22Rv1 (cell line): Measurements from ENCODE around the gene TMEM8B.

Experiments
- H3K27ac ChIP-seq: fragments of 450-650 bp; 2 replicates; pipeline ENCODE4 v1.5.1; 2017
- ZFX ChIP-seq: fragments of 450-650 bp; IDR thresholded peaks from 2 replicates; pipeline ENCODE4 v1.6.1; 2017; ENCODE audit warnings: antibody characterized with exemption, borderline replicate concordance
- TF ChIP-seq, protein P1 (sequence below): fragments of 450-650 bp; IDR thresholded peaks from 2 replicates; pipeline ENCODE4 v1.5.1; 2017; ENCODE audit warnings: mild to moderate bottlenecking

Gene TMEM8B

DNA sequence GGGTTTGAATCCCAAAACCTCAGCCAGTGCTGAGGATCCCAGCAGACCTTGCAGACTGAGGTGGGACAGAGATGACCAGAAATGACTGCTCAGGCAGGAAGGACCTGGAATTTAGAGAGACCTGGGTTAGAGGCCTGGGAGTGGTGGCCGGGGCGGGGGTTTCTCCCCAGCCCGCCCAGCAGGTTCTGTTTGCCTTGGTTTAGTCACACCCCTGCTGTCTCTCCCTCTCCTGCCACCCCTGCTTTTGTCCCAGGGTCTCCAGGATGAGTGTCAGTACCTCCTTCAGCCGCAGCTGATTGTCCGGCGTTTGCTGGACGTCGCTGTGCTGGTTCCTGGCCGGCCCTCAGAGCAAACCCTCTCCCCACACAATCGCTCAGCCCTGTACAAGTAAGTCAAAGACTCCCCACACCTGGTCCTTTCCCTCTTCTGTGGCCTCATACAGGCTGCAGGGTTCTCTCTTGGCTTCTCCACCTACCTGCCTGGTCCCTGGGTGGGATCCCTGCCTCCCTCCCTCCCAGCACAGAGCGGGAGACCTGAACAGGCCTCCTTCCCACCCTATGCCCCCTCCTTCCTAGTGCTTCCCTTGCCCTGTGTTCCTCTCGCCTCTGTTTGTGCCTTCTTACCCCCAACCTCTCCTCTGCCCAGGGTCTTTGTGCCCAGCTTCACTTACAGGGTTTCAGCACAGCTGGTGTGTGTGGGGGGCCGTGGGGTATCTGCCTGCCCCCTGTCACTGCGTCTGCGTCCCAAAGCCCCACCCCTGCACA, 12.0 kb downstream of the TMEM8B start:
- H3K27ac ChIP-seq = no peak overlapping the region
- TF ChIP-seq, protein P1, sequence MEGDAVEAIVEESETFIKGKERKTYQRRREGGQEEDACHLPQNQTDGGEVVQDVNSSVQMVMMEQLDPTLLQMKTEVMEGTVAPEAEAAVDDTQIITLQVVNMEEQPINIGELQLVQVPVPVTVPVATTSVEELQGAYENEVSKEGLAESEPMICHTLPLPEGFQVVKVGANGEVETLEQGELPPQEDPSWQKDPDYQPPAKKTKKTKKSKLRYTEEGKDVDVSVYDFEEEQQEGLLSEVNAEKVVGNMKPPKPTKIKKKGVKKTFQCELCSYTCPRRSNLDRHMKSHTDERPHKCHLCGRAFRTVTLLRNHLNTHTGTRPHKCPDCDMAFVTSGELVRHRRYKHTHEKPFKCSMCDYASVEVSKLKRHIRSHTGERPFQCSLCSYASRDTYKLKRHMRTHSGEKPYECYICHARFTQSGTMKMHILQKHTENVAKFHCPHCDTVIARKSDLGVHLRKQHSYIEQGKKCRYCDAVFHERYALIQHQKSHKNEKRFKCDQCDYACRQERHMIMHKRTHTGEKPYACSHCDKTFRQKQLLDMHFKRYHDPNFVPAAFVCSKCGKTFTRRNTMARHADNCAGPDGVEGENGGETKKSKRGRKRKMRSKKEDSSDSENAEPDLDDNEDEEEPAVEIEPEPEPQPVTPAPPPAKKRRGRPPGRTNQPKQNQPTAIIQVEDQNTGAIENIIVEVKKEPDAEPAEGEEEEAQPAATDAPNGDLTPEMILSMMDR = no peak
- TF ChIP-seq ZFX = no peak

DNA sequence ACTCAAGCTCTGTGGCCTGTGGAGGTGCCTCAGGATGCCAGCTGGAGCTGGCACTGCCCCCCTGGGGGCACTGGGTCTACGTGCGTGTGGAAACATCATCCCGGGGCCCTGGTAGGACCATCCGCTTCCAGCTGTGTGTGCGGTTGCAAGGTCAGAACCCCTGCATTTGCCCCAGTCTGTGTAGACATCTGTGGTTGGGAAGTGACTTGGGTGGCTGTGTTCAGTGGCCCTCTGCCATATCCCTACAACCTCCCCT, 12.5 kb downstream of the TMEM8B start:
- H3K27ac ChIP-seq = no peak overlapping the region
- no peak for TF ChIP-seq ZFX
- TF ChIP-seq, protein P1 = no peak

DNA sequence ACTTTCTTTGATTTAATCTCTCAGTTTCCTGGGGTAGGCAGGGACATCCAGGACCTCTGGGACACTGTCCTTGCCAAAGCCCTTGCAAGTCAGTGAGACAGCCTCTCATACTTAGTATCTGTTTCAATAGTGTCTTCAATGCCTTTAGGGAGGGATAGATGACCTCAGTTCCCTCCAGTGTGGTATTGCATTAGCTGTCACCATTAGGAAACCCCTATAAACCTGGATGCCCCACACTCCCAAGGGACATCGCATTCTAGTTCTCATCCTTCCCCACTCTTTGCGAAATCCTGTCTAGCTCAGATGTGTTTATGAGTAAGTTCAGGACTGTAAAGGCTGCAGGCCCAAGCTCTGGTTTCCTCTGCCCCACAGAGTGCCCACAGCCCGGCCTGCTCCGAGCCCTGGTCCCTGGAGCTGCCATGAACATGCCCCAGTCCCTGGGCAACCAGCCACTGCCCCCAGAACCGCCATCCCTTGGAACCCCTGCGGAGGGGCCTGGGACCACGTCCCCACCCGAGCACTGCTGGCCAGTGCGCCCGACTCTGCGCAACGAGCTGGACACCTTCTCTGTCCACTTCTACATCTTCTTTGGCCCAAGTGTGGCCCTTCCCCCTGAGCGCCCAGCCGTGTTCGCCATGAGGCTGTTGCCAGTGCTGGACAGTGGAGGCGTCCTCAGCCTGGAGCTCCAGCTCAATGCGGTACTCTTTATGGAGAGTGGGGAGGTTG, 13.2 kb downstream of the TMEM8B start:
- no peak for TF ChIP-seq ZFX
- TF ChIP-seq, protein P1 = no peak
- H3K27ac ChIP-seq = no peak overlapping the region

DNA sequence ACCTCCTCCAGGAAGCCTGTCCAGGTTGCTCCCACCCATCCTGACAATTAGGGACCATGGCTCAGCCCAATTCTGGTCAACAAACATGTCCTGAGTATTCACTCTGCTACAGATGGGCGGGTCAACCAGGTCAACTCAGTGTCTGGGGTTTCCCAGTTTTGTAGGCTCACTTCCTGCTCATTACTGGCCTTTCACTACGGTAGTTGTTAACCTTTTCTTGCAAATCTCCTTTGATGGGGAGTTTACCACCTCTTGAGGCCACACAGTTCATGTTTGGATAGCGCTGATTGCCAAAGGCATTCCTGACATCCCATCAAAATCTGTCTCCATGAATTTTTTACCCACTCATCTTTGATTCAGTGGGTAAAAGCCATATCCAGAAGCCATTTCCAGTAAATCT, 13.8 kb downstream of the TMEM8B start:
- TF ChIP-seq, protein P1 = no peak
- no peak for TF ChIP-seq ZFX
- H3K27ac ChIP-seq = peak overlapping the region; percentile 89; the same call in 1 of the 2 replicates

DNA sequence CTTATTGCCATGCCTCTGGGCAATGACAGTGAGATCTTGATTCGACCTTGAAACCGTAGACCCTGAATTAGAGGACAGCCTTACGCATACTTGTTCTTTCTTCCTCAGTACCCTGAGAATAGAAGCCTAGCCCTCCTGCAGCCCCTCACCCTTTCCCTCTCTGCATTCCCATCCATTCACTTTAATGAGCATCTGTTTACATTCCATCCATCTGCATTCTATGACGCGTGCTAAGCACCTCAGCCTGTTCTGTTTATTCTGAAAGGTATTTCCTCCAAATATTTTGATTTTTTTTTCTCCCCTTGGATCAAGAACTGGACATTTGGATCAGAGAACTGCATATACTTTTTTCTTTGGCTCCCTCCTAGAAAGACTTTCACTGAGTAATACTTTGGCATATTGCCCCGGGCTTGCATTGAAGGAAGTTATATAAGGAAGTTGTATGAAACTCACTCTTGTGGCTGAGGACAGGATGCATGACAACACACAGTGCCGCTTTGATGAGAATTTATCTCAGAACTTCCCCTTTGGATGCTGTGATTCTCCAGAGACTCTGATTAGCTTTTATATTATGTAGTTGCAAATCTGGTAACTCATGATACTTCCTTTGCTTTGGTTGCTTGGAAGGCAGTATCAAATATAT, 15.7 kb downstream of the TMEM8B start:
- TF ChIP-seq ZFX = no peak
- TF ChIP-seq, protein P1 = no peak
- H3K27ac ChIP-seq = peak overlapping the region; percentile 89

GRCh38 chr9:35845824-35846771, 17.1 kb downstream of the TMEM8B start:
- H3K27ac ChIP-seq = peak overlapping the region; percentile 89
- TF ChIP-seq ZFX = no peak
- TF ChIP-seq, protein P1 = no peak
